GM12891 (cell line): Measurements from ENCODE around the gene DYSF.
A peak's percentile ranks its signal among the peaks of the same experiment; 100 is the strongest.

ENCODE experiments used
- DNase-seq: peaks from one replicate; pipeline ENCODE4 v3.0.0; 2011; ENCODE audit warnings: low spot score; ENCODE audit not compliant: insufficient read length
- FAIRE-seq: peaks from 2 replicates; lab custom pipeline; 2011; peaks lifted over from hg19 to GRCh38; lab: Jason Lieb, UNC
- PAX5 ChIP-seq: IDR thresholded peaks from 2 replicates; pipeline ENCODE4 v1.6.1; 2011; ENCODE audit warnings: low read length, moderate library complexity, mild to moderate bottlenecking; ENCODE audit not compliant: insufficient read depth, severe bottlenecking
- POLR2A ChIP-seq: IDR thresholded peaks from 2 replicates; pipeline ENCODE4 v1.6.1; 2011; ENCODE audit warnings: low read depth, low read length, control low read depth
- POLR2AphosphoS5 ChIP-seq: IDR thresholded peaks from 2 replicates; pipeline ENCODE4 v1.6.1; 2011; ENCODE audit warnings: low read depth, low read length, control low read depth
- POU2F2 ChIP-seq: IDR thresholded peaks from 2 replicates; pipeline ENCODE4 v1.6.1; 2011; ENCODE audit warnings: low read depth, mild to moderate bottlenecking, control low read depth, low read length, moderate library complexity
- SPI1 ChIP-seq: IDR thresholded peaks from 2 replicates; pipeline ENCODE4 v1.6.1; 2011; ENCODE audit warnings: low read depth, low read length, control low read depth
- TAF1 ChIP-seq: IDR thresholded peaks from 2 replicates; pipeline ENCODE4 v1.6.1; 2011; ENCODE audit warnings: low read depth, low read length, control low read depth

Gene DYSF

GRCh38 chr2:71534826-71535225, 81.5 kb downstream of the DYSF start:
- DNase-seq (no peak), FAIRE-seq (no peak)
- TF ChIP-seq PAX5, result no peak
- TF ChIP-seq POU2F2, result no peak
- TF ChIP-seq SPI1, result no peak
- TF ChIP-seq TAF1, result no peak
- no peak for TF ChIP-seq POLR2AphosphoS5
- TF ChIP-seq POLR2A, result no peak

- DNase-seq (no peak), FAIRE-seq (no peak)
- TF ChIP-seq TAF1, result no peak
Observed at GRCh38 chr2:71535526-71535925, 82.2 kb downstream of the DYSF start.

- TF ChIP-seq PAX5 (no peak), POLR2AphosphoS5 (no peak), SPI1 (no peak), TAF1 (no peak), POLR2A (no peak), POU2F2 (no peak)
- no peak for DNase-seq
- FAIRE-seq, result no peak
Observed at GRCh38 chr2:71536226-71536671, 82.9 kb downstream of the DYSF start.

GRCh38 chr2:71538241-71538640, 84.9 kb downstream of the DYSF start:
- no peak for DNase-seq
- TF ChIP-seq POLR2AphosphoS5 (no peak), SPI1 (no peak), TAF1 (no peak), PAX5 (no peak), POLR2A (no peak), POU2F2 (no peak)

GRCh38 chr2:71538656-71539265, 85.4 kb downstream of the DYSF start:
- FAIRE-seq (no peak), DNase-seq (no peak)
- TF ChIP-seq SPI1 (no peak), POLR2A (no peak), POU2F2 (no peak), PAX5 (no peak), TAF1 (no peak)

More at GRCh38 chr2:71538241-71538640, 84.9 kb downstream of the DYSF start:
- FAIRE-seq, result no peak

GRCh38 chr2:71540818-71541217, 87.5 kb downstream of the DYSF start:
- TF ChIP-seq PAX5 (no peak), POLR2AphosphoS5 (no peak), POLR2A (no peak), POU2F2 (no peak), TAF1 (no peak), SPI1 (no peak)
- DNase-seq, result no peak
- FAIRE-seq, result no peak

- FAIRE-seq, result no peak
- TF ChIP-seq POLR2A (no peak), POLR2AphosphoS5 (no peak)
- no peak for DNase-seq
Observed at GRCh38 chr2:71544919-71545571, 91.7 kb downstream of the DYSF start.

GRCh38 chr2:71545572-71546274, 92.4 kb downstream of the DYSF start:
- peak; percentile 82 for FAIRE-seq
- TF ChIP-seq SPI1 (no peak), POU2F2 (no peak), PAX5 (no peak), POLR2AphosphoS5 (no peak), TAF1 (no peak), POLR2A (no peak)
- peak; percentile 56 for DNase-seq

GRCh38 chr2:71546275-71546638, 92.9 kb downstream of the DYSF start:
- DNase-seq (no peak), FAIRE-seq (no peak)
- TF ChIP-seq POLR2A, result no peak
- TF ChIP-seq POLR2AphosphoS5, result no peak
- TF ChIP-seq SPI1, result no peak
- no peak for TF ChIP-seq POU2F2
